K562 (cell line): ENCODE measurements around the gene METTL21C. TPM values are rescaled to one million over a fixed set of nuclear protein-coding genes. Genes with fewer than 3 reads are reported as not detected.

ENCODE experiments used
- ATAC-seq: fragments of 200-7000 bp; cut with Tn5 transposase; 3 replicates; pipeline ENCODE4 v1.9.1; 2020; ENCODE audit warnings: moderate library complexity
- BruUV-seq: library from RNA; stranded (reverse); fragments of 400-500 nt; replicated peaks from 2 replicates; lab custom pipeline; 2021; lab: Mats Ljungman, UMichigan
- CTCF ChIA-PET: fragments of 300-600 bp; formaldehyde crosslinking; extraction: SDS; loops from one replicate; lab custom pipeline; 2021; ENCODE audit warnings: low intra/inter-chr PET ratio; lab: Yijun Ruan, JAX
- POLR2A ChIA-PET: fragments of 300-600, 350-650 bp; sonication (Branson Sonifier 250); formaldehyde crosslinking; extraction: SDS; loops from one replicate; lab custom pipeline; 2021; ENCODE audit warnings: antibody characterized with exemption, inconsistent platforms; lab: Yijun Ruan, JAX
- DNase-seq, 4 experiments: peaks; one replicate each; pipeline versions ENCODE4 v3.0.0 to v3.0.0-alpha.2; 2011 to 2018; ENCODE audit warnings: low spot score in 3 of 4, mixed read lengths in 3 of 4; ENCODE audit errors: extremely low read depth in 1 of 4
- FAIRE-seq: peaks from 2 replicates; lab custom pipeline; 2011; peaks lifted over from hg19 to GRCh38; lab: Jason Lieb, UNC
- H2AFZ ChIP-seq: 2 replicates; pipeline ENCODE4 v1.6.0; 2011; ENCODE audit warnings: low read depth, low read length, control low read depth, inconsistent platforms
- H3K27ac ChIP-seq: fragments of 200-600 bp; 3 replicates; pipeline ENCODE4 v1.8.0; 2011; ENCODE audit warnings: low read depth, mild to moderate bottlenecking, control low read depth, inconsistent platforms, low read length, moderate library complexity, mixed read lengths; ENCODE audit errors: extremely low read depth
- H3K27me3 ChIP-seq, 2 experiments: fragments of 300-600 bp in 1 of 2; 2 replicates in 1 of 2; 3 replicates in 1 of 2; pipeline versions ENCODE4 v1.6.0 to v1.8.0; 2011; ENCODE audit warnings: inconsistent platforms in 2 of 2, low read length in 2 of 2, mild to moderate bottlenecking in 1 of 2, mixed read lengths in 1 of 2, moderate library complexity in 1 of 2; ENCODE audit not compliant: control insufficient read depth in 2 of 2, insufficient read depth in 2 of 2
- H3K36me3 ChIP-seq: fragments of 300-600 bp; 3 replicates; pipeline ENCODE4 v1.8.0; 2011; ENCODE audit warnings: mild to moderate bottlenecking, low read length, inconsistent platforms; ENCODE audit not compliant: control insufficient read depth, insufficient read depth
- H3K4me1 ChIP-seq, 2 experiments: fragments of 200-600 bp in 1 of 2; replicated peaks in 1 of 2; 2 replicates in 1 of 2; 3 replicates in 1 of 2; pipeline versions ENCODE4 v1.5.1 to v1.8.0; 2011; ENCODE audit warnings: inconsistent platforms in 2 of 2, low read length in 2 of 2, mild to moderate bottlenecking in 1 of 2, mixed read lengths in 1 of 2, moderate library complexity in 1 of 2; ENCODE audit not compliant: control insufficient read depth in 2 of 2, insufficient read depth in 2 of 2
- H3K4me2 ChIP-seq: 2 replicates; pipeline ENCODE4 v1.6.1; 2011; ENCODE audit warnings: low read length, control low read depth, inconsistent platforms, mixed read lengths; ENCODE audit not compliant: insufficient read depth
- H3K4me3 ChIP-seq: fragments of 200-600 bp; sonication (generic), shearing (Covaris generic); 2 replicates; pipeline ENCODE4 v1.5.1; 2016; ENCODE audit warnings: control low read depth, inconsistent platforms
- H3K79me2 ChIP-seq: fragments of 200-600 bp; 3 replicates; pipeline ENCODE4 v1.8.0; 2011; ENCODE audit warnings: low read length, inconsistent platforms; ENCODE audit not compliant: control insufficient read depth, insufficient read depth
- H3K9ac ChIP-seq, 2 experiments: 2 replicates each; pipeline versions ENCODE4 v1.6.0 to v1.6.1; 2011; ENCODE audit warnings: low read depth in 2 of 2, low read length in 2 of 2, control low read depth in 1 of 2, inconsistent platforms in 1 of 2, mild to moderate bottlenecking in 1 of 2, mixed read lengths in 1 of 2; ENCODE audit not compliant: insufficient read depth in 1 of 2
- H3K9me1 ChIP-seq: one replicate; pipeline ENCODE4 v1.6.0; 2011; ENCODE audit warnings: inconsistent platforms, mild to moderate bottlenecking, low read length, moderate library complexity; ENCODE audit not compliant: control insufficient read depth, insufficient read depth
- H3K9me3 ChIP-seq: replicated peaks from 2 replicates; pipeline ENCODE4 v1.5.1; 2011; ENCODE audit warnings: low read depth, low read length, inconsistent platforms; ENCODE audit not compliant: control insufficient read depth, insufficient read depth
- H4K20me1 ChIP-seq: replicated peaks from 2 replicates; pipeline ENCODE4 v1.6.1; 2011; ENCODE audit warnings: low read length, inconsistent platforms, mixed read lengths; ENCODE audit not compliant: control insufficient read depth, insufficient read depth
- HNRNPUL1 ChIP-seq: fragments of 200-400 bp; formaldehyde crosslinking; IDR thresholded peaks from 2 replicates; pipeline ENCODE4 v1.6.1; 2017; ENCODE audit warnings: low read length
- NR2C1 ChIP-seq, 2 experiments: fragments of 450-650 bp; IDR thresholded peaks; 2 replicates each; pipeline ENCODE4 v1.6.1; 2017; ENCODE audit warnings: mild to moderate bottlenecking in 2 of 2, antibody characterized with exemption in 1 of 2, inconsistent platforms in 1 of 2, missing compliant biosample characterization in 1 of 2, missing genetic modification characterization in 1 of 2
- SMARCA4 ChIP-seq: fragments of 450-650 bp; IDR thresholded peaks from 2 replicates; pipeline ENCODE4 v1.6.1; 2016
- ZBTB34 ChIP-seq: fragments of 250-450 bp; sonication (Bioruptor Pico); IDR thresholded peaks from 2 replicates; pipeline ENCODE4 v1.8.0; 2021; ENCODE audit warnings: mild to moderate bottlenecking, moderate library complexity
- ZNF124 ChIP-seq: sonication (generic); formaldehyde crosslinking; IDR thresholded peaks from 2 replicates; pipeline ENCODE4 v1.8.1; 2022; ENCODE audit warnings: missing genetic modification reagents
- ZNF280B ChIP-seq: fragments of 250-450 bp; sonication (Bioruptor Pico); IDR thresholded peaks from 2 replicates; pipeline ENCODE4 v1.5.1; 2021; ENCODE audit warnings: mild to moderate bottlenecking
- ZNF561 ChIP-seq: fragments of 450-650 bp; formaldehyde crosslinking; conservative IDR thresholded peaks from 2 replicates; pipeline ENCODE4 v1.4.0; 2020; ENCODE audit warnings: mild to moderate bottlenecking, moderate library complexity
- ZNF77 ChIP-seq: fragments of 250-450 bp; sonication (Bioruptor Pico); IDR thresholded peaks from 2 replicates; pipeline ENCODE4 v1.5.0; 2020
- WGBS: fragments of 100-300 bp; shearing (Covaris generic); methylation state at CpG from one replicate; pipeline ENCODE4 v1.1.6; 2016; ENCODE audit warnings: low coverage, mixed read lengths; ENCODE audit not compliant: insufficient coverage; ENCODE audit errors: missing lambda C conversion rate; 5-methylcytosine and 5-hydroxymethylcytosine counted together
- in situ Hi-C: fragments of 300-500 bp; cut with MboI; formaldehyde crosslinking; loops from 4 replicates; pipeline ENCODE4 v1.15.0; 2018; ENCODE audit warnings: inconsistent platforms, mixed read lengths
- intact Hi-C: fragments of 100-400 bp; cut with micrococcal nuclease; formaldehyde crosslinking; loops from 2 replicates; pipeline ENCODE4 v1.14.2; 2022
- polyA plus RNA-seq, 8 experiments: library from polyadenylated mRNA; depleted of rRNA in 4 of 8; stranded (reverse) in 5 of 8; unstranded in 3 of 8; fragments of >200 nt; fragmentation: Nextera tagmentation in 2 of 8; fragmentation: Illumina TruSeq in 1 of 8; extraction: Ambion mirVana in 2 of 8; extraction: Trizol in 1 of 8; gene quantifications; 2 replicates each; pipeline versions ENCODE4 v1.2.1 to v1.2.3, GENCODE V29; 2011 to 2014; ENCODE audit warnings: inconsistent platforms in 1 of 8, missing spikeins in 1 of 8
- total RNA-seq, 7 experiments: library from RNA; depleted of rRNA in 6 of 7; stranded (reverse); fragments of >200 nt in 6 of 7; fragmentation: Illumina TruSeq in 2 of 7; extraction: Trizol in 2 of 7; gene quantifications; 2 replicates each; pipeline versions ENCODE4 v1.2.1 to v1.2.3, GENCODE V29; 2011 to 2021; ENCODE audit warnings: low replicate concordance in 1 of 7

The METTL21C gene
- total and polyA plus RNA-seq, 9 of the 15 experiments (the other 6 are each of a cell fraction or from before 2014, with no cell fraction given) = not detected

GRCh38 chr13:102677122-102677521 is 17.7 kb downstream of the METTL21C start:
- H3K27ac ChIP-seq = no peak overlapping the region
- intact Hi-C loops = no loop called here
- H2AFZ ChIP-seq = no peak overlapping the region
- ChIA-PET POLR2A (no interaction called here), CTCF (no interaction called here)
- TF ChIP-seq ZNF124 (CRISPR knock-in tag) (no peak), ZNF280B (CRISPR knock-in tag) (no peak), ZBTB34 (CRISPR knock-in tag) (no peak), ZNF77 (no peak), SMARCA4 (no peak), NR2C1 (IDR thresholded peaks at IDR 0.05) (no peak), NR2C1 (tag; IDR thresholded peaks at IDR 0.05) (no peak), HNRNPUL1 (no peak), ZNF561 (CRISPR knock-in tag) (no peak)
- ATAC-seq (no peak), DNase-seq (no peak), FAIRE-seq (no peak)
- H3K9me1 ChIP-seq = no peaks in the 10 kb centered on the region
- H3K9me3 ChIP-seq = no peaks in the 10 kb centered on the region
- H4K20me1 ChIP-seq = no peaks in the 10 kb centered on the region
- H3K36me3 ChIP-seq = peaks cover 72% of the 10 kb centered on the region
- no peaks in the 10 kb centered on the region for H3K27me3 ChIP-seq
- H3K9ac ChIP-seq = no peak overlapping the region
- in situ Hi-C loops = no loop called here
- no peaks in the 10 kb centered on the region for H3K79me2 ChIP-seq
- no peaks in the 10 kb centered on the region for H3K4me1 ChIP-seq
- H3K4me3 ChIP-seq = no peak overlapping the region
- WGBS = 89% methylated on average over 4 of the region's 4 CpGs
- no TSS peak for BruUV-seq
- no peak overlapping the region for H3K4me2 ChIP-seq
